Measurements from ENCODE around the gene RNF157.
A peak's percentile ranks its signal among the peaks of the same experiment; 100 is the strongest.

Gene RNF157

GRCh38 chr17:76140661-76141211, 99.6 kb downstream of the RNF157 start:
- no peak for DNase-seq (ENCODE audit: low read depth)

GRCh38 chr17:76139801-76140660, 100.3 kb downstream of the RNF157 start:
- peak; percentile 53 for DNase-seq (ENCODE audit: low read depth)

GRCh38 chr17:76138896-76139752, 101.2 kb downstream of the RNF157 start:
- no peak for DNase-seq (ENCODE audit: low read depth)

GRCh38 chr17:76138234-76138895, 101.9 kb downstream of the RNF157 start:
- no peak for DNase-seq (ENCODE audit: low read depth)

GRCh38 chr17:76137351-76138233, 102.7 kb downstream of the RNF157 start:
- DNase-seq (ENCODE audit: low read depth): no peak

- no peak for DNase-seq (ENCODE audit: low read depth)
Observed at GRCh38 chr17:76137001-76137350, 103.3 kb downstream of the RNF157 start.

GRCh38 chr17:76136276-76137000, 103.9 kb downstream of the RNF157 start:
- DNase-seq (ENCODE audit: low read depth): no peak

- no peak for DNase-seq (ENCODE audit: low read depth)
Observed at GRCh38 chr17:76135810-76136188, 104.5 kb downstream of the RNF157 start.

- DNase-seq (ENCODE audit: low read depth): no peak
Observed at GRCh38 chr17:76134911-76135809, 105.1 kb downstream of the RNF157 start.

GRCh38 chr17:76132574-76133338, 107.5 kb downstream of the RNF157 start:
- no peak for DNase-seq (ENCODE audit: low read depth)

GRCh38 chr17:76131692-76132573, 108.4 kb downstream of the RNF157 start:
- DNase-seq (ENCODE audit: low read depth): no peak

- no peak for DNase-seq (ENCODE audit: low read depth)
Observed at GRCh38 chr17:76131051-76131691, 109.1 kb downstream of the RNF157 start.

- no peak for DNase-seq (ENCODE audit: low read depth)
Observed at GRCh38 chr17:76130473-76130872, 109.8 kb downstream of the RNF157 start.

GRCh38 chr17:76125922-76126321, 114.4 kb downstream of the RNF157 start:
- no peak for DNase-seq (ENCODE audit: low read depth)

GRCh38 chr17:76125391-76125675, 115.0 kb downstream of the RNF157 start:
- DNase-seq (ENCODE audit: low read depth): no peak

GRCh38 chr17:76124582-76125390, 115.5 kb downstream of the RNF157 start:
- no peak for DNase-seq (ENCODE audit: low read depth)

All from activated gamma-delta T cell treated with anti-CD3 and anti-CD28 coated beads, Interleukin-2, amount 50 U/mL, for 16 hours (primary cell).